Femur (tissue), 1 donor: Measurements from ENCODE around the gene ZNF30.
"Not testable (repeated sequence)": the region's sequence is repeated elsewhere in the genome, so short reads cannot be mapped to it uniquely, and the experiment has no call there.

Source experiments
- DNase-seq: peaks from one replicate; pipeline ENCODE4 v3.0.0-alpha.2; 2017

ZNF30 gene

DNA sequence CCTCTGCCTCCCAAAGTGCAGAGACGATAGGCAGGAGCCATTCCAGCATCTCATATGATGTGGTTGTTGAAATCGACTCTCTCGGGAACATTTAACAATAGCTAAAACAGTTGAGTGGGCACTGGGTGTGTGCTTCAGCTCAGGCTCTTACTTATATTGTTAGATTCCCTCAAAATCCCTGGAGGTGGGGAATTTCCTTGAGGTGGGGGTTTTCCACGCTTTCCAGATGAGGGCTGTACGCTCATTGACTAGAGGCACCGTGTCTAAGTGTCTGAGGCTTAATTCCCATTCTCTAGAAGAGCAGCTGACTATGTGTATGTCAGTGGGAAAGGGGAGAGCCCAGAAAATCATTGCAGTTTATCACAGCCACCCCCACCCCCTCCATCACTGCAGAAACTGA, 62.6 kb downstream of the ZNF30 start:
- DNase-seq = no peak

DNA sequence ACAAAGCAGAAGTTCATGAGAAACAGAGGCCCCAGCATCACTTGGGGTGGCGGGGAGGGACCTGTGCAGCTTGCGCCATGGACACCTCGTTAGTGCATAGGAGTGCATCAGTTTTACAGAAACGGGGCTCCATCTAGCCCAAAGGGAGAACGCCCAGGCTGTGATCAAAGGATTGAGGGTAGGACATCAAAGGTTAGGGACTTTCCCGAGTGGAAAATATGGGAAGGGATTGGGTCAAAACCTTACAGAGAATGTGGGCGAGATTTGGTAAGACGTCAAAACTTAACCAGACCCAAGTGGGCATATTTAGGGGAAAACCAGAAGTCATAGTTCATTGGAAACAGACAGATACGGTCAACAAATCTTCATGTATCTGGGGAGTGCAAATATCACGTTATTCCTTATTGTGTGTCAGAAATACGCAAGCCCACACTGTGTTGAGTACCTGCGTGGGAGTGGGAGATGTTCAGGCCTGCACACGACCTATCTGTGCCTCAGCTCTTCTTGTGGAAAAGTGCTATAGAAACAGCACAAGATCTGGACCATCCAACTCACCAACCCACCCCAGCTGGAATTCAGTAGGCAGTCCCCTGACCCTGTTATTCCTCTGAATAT, 64.0 kb downstream of the ZNF30 start:
- no peak for DNase-seq

DNA sequence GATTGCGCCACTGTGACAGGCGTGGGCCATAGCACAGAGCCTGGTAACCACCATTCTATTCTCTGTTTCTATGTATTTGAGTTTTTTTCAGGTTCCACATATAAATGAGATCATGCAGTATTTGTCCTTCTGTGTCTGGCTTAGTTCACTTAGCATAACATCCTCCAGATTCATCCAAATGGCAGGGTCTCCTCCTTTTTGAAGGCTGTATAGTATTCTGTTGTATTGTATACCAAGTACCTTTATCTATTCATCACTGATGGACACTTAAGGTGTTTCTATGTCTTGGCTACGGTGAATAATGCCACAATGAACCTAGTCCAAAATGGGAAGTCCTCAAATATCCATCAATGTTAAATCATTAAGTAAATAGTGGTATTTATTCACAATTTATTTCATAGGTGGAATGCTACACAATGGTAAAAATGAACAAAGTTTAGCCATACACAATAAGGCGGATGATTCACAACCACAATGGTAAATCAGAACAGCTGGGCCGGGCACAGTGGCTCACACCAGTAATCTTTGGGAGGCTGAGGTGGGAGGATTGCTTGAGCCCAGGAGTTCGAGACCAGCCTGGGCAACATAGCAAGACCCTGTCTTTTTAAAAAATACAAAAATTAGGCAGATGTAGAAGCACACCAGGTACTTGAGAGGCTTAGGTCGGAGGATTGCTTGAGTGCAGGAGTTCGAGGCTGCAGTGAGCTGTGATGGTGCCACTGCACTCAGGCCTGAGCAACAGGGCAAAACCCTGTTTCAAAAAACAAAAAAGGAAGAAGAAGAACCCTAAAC, 65.0 kb downstream of the ZNF30 start:
- no peak for DNase-seq

DNA sequence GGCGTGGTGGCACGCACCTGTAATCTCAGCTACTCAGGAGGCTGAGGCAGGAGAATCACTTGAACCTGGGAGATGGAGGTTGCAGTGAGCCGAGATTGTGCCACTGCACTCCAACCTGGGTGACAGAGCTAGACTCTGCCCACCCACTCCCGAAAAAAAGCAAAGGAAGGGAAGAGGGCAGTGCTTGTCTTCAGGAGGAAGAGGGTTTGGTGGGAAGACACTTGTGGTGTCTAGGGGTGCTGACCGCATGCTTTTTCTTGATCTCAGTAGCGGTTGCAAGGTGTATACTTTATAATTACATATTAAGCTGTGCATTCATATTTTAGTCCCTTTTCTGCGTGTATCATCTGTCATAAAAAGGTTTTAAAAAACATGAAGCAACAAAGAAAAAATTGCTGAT, 65.9 kb downstream of the ZNF30 start:
- not testable (repeated sequence) for DNase-seq

DNA sequence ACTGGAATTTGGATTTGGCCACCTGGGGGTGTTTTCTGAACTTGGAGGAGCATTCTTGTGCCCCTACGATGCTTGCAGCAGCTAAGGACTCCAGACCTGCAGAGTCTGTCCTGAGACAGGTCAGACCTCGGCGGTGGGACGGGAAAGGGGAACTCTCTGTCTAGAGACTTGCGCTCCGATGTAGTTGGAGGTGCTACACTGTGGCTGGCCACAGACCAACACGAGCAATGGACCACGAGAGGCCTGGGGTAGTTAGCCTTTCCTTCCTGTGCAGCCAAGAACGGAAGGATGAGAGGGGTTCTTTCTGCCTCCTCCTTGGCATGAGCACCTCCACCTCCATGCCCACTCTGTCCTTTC, 67.6 kb downstream of the ZNF30 start:
- DNase-seq = no peak
